A549 treated with Hydrocortisone at 1 μM for 4 hours (cell line): ENCODE measurements around the gene MKRN2OS. TPM values are rescaled to one million over a fixed set of nuclear protein-coding genes. Genes with fewer than 3 reads are reported as not detected.

Source experiments
- total RNA-seq: library from RNA; stranded (reverse); fragments of 200-300 nt; extraction: Qiagen RNA extraction; gene quantifications from 5 replicates; pipeline ENCODE4 v1.2.3, GENCODE V29; 2022

Gene MKRN2OS
- total RNA-seq: not detected in 5 replicates

GRCh38 chr3:12545473-12545791 is at the start of gene MKRN2OS:
TSS of gene MKRN2OS (minus strand) at chr3:12545499. CDS start at chr3:12545464, 35 bp downstream.

GRCh38 chr3:12556690-12557472 is 11.6 kb upstream of the MKRN2OS start, which contains the start of gene MKRN2:
TSS of gene MKRN2 (plus strand) at chr3:12557087. CDS start at chr3:12557151, 64 bp downstream.

Other genes starting within 250 kb of the MKRN2OS start
- gene TSEN2, start 61.0 kb downstream of the MKRN2OS start, total RNA-seq: 17.7 to 19.6 TPM (median 18.4 TPM) in 5 replicates
- 26.1 to 32.4 TPM (median 27.2 TPM) in 5 replicates for gene MKRN2, start 11.6 kb upstream of the MKRN2OS start, total RNA-seq
- 62.1 to 70.8 TPM (median 66.3 TPM) in 5 replicates for gene RAF1, start 118.6 kb upstream of the MKRN2OS start, total RNA-seq
- 0.15 to 0.68 TPM (median 0.50 TPM) in 5 replicates for gene TMEM40, start 213.8 kb upstream of the MKRN2OS start, total RNA-seq